Loucy (cell line): ENCODE results near the gene SECISBP2L.
"Not testable (repeated sequence)": the region's sequence is repeated elsewhere in the genome, so short reads cannot be mapped to it uniquely, and the experiment has no call there.

ENCODE experiments used
- H2AFZ ChIP-seq: fragments of 200-600 bp; sonication (generic); 2 replicates; pipeline ENCODE4 v1.6.0; 2016; ENCODE audit warnings: antibody characterized with exemption, mild to moderate bottlenecking, low read length, moderate library complexity
- H3F3A ChIP-seq: fragments of 200-600 bp; 2 replicates; pipeline ENCODE4 v1.6.0; 2016; ENCODE audit warnings: antibody characterized with exemption, low read depth, mild to moderate bottlenecking
- H3K27me3 ChIP-seq: fragments of 200-600 bp; sonication (generic); 2 replicates; pipeline ENCODE4 v1.6.1; 2014; ENCODE audit warnings: low read length, mild to moderate bottlenecking; ENCODE audit not compliant: insufficient read depth, poor library complexity, severe bottlenecking
- H3K36me3 ChIP-seq: fragments of 200-600 bp; sonication (generic); 2 replicates; pipeline ENCODE4 v1.6.1; 2016; ENCODE audit warnings: low read length; ENCODE audit not compliant: insufficient read depth
- H3K4me1 ChIP-seq: fragments of 200-600 bp; sonication (generic); 2 replicates; pipeline ENCODE4 v1.5.1; 2014; ENCODE audit warnings: low read length, mild to moderate bottlenecking; ENCODE audit not compliant: insufficient read depth, poor library complexity, severe bottlenecking
- H3K4me2 ChIP-seq: fragments of 200-600 bp; sonication (generic); 2 replicates; pipeline ENCODE4 v1.6.0; 2014; ENCODE audit warnings: antibody characterized with exemption, low read length, low read depth, mild to moderate bottlenecking; ENCODE audit not compliant: poor library complexity, severe bottlenecking
- H3K4me3 ChIP-seq: fragments of 200-600 bp; sonication (generic); 2 replicates; pipeline ENCODE4 v1.5.1; 2014; ENCODE audit warnings: low read length, mild to moderate bottlenecking, mixed read lengths; ENCODE audit not compliant: poor library complexity, severe bottlenecking
- H3K79me2 ChIP-seq: fragments of 200-600 bp; sonication (generic); 2 replicates; pipeline ENCODE4 v1.6.1; 2014; ENCODE audit warnings: low read length; ENCODE audit not compliant: insufficient read depth
- H3K9ac ChIP-seq: fragments of 200-600 bp; sonication (generic); 2 replicates; pipeline ENCODE4 v1.6.0; 2014; ENCODE audit warnings: mild to moderate bottlenecking, low read depth, low read length, moderate library complexity; ENCODE audit not compliant: poor library complexity, severe bottlenecking
- H3K9me2 ChIP-seq: fragments of 200-600 bp; sonication (generic); replicated peaks from 2 replicates; pipeline ENCODE4 v1.6.1; 2016; ENCODE audit warnings: low read depth, low read length, mixed read lengths
- H3K9me3 ChIP-seq: fragments of 200-600 bp; sonication (generic); 2 replicates; pipeline ENCODE4 v1.6.1; 2014; ENCODE audit warnings: mild to moderate bottlenecking, antibody characterized with exemption, low read length, low read depth; ENCODE audit not compliant: insufficient read depth
- H4K20me1 ChIP-seq: fragments of 200-600 bp; sonication (generic); 2 replicates; pipeline ENCODE4 v1.6.0; 2014; ENCODE audit warnings: antibody characterized with exemption, low read length, mild to moderate bottlenecking; ENCODE audit not compliant: insufficient read depth, poor library complexity, severe bottlenecking
- EZH2phosphoT487 ChIP-seq: fragments of 200-600 bp; IDR thresholded peaks from 2 replicates; pipeline ENCODE4 v1.6.1; 2018; ENCODE audit warnings: antibody characterized with exemption, mild to moderate bottlenecking, moderate library complexity, borderline replicate concordance
- TF ChIP-seq, protein P1 (sequence below): fragments of 200-600 bp; sonication (generic); conservative IDR thresholded peaks from 2 replicates; pipeline ENCODE4 v1.5.1; 2014; ENCODE audit warnings: mild to moderate bottlenecking, antibody characterized with exemption, low read length

Gene SECISBP2L

GRCh38 chr15:49079340-49080039 lies 33.2 kb upstream of the SECISBP2L start:
- H3K4me2 ChIP-seq = no peak overlapping the region
- TF ChIP-seq EZH2phosphoT487 = no peak
- TF ChIP-seq, protein P1, sequence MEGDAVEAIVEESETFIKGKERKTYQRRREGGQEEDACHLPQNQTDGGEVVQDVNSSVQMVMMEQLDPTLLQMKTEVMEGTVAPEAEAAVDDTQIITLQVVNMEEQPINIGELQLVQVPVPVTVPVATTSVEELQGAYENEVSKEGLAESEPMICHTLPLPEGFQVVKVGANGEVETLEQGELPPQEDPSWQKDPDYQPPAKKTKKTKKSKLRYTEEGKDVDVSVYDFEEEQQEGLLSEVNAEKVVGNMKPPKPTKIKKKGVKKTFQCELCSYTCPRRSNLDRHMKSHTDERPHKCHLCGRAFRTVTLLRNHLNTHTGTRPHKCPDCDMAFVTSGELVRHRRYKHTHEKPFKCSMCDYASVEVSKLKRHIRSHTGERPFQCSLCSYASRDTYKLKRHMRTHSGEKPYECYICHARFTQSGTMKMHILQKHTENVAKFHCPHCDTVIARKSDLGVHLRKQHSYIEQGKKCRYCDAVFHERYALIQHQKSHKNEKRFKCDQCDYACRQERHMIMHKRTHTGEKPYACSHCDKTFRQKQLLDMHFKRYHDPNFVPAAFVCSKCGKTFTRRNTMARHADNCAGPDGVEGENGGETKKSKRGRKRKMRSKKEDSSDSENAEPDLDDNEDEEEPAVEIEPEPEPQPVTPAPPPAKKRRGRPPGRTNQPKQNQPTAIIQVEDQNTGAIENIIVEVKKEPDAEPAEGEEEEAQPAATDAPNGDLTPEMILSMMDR = no peak
- H3K4me1 ChIP-seq = no peaks in the 10 kb centered on the region
- no peak overlapping the region for H2AFZ ChIP-seq
- H3K4me3 ChIP-seq = no peak overlapping the region
- H3K9me2 ChIP-seq = no peaks in the 10 kb centered on the region
- no peaks in the 10 kb centered on the region for H3K79me2 ChIP-seq
- no peaks in the 10 kb centered on the region for H3F3A ChIP-seq
- no peaks in the 10 kb centered on the region for H3K9me3 ChIP-seq
- no peaks in the 10 kb centered on the region for H3K36me3 ChIP-seq
- no peak overlapping the region for H3K9ac ChIP-seq
- H4K20me1 ChIP-seq = no peaks in the 10 kb centered on the region
- no peaks in the 10 kb centered on the region for H3K27me3 ChIP-seq

- Histone ChIP-seq H4K20me1 (no peaks in the 10 kb centered on the region), H2AFZ (no peak overlapping the region), H3K4me2 (no peak overlapping the region), H3K27me3 (no peaks in the 10 kb centered on the region), H3F3A (no peaks in the 10 kb centered on the region), H3K4me1 (no peaks in the 10 kb centered on the region), H3K36me3 (no peaks in the 10 kb centered on the region), H3K4me3 (no peak overlapping the region), H3K9me3 (no peaks in the 10 kb centered on the region), H3K79me2 (no peaks in the 10 kb centered on the region), H3K9me2 (no peaks in the 10 kb centered on the region), H3K9ac (no peak overlapping the region)
- no peak for TF ChIP-seq EZH2phosphoT487
- TF ChIP-seq, protein P1 = no peak
These were observed 29.6 kb upstream of the SECISBP2L start for GRCh38 chr15:49075881-49076280.

- not testable (repeated sequence) for H3K27me3 ChIP-seq, H3K36me3 ChIP-seq
These were observed 28.5 kb upstream of the SECISBP2L start for GRCh38 chr15:49074589-49075287.

GRCh38 chr15:49066372-49066771 lies 20.1 kb upstream of the SECISBP2L start:
- H3K79me2 ChIP-seq = no peaks in the 10 kb centered on the region
- H3K9me2 ChIP-seq = no peaks in the 10 kb centered on the region
- no peak overlapping the region for H3K9ac ChIP-seq
- no peaks in the 10 kb centered on the region for H3F3A ChIP-seq
- H3K4me3 ChIP-seq = no peak overlapping the region
- no peak overlapping the region for H3K4me2 ChIP-seq
- H3K9me3 ChIP-seq = no peaks in the 10 kb centered on the region
- H3K27me3 ChIP-seq = no peaks in the 10 kb centered on the region
- TF ChIP-seq, protein P1 = no peak
- TF ChIP-seq EZH2phosphoT487 = no peak
- no peaks in the 10 kb centered on the region for H4K20me1 ChIP-seq
- H3K36me3 ChIP-seq = no peaks in the 10 kb centered on the region
- H3K4me1 ChIP-seq = no peaks in the 10 kb centered on the region
- no peak overlapping the region for H2AFZ ChIP-seq

More at GRCh38 chr15:49074589-49075287, 28.5 kb upstream of the SECISBP2L start:
- not testable (repeated sequence) for H3K9ac ChIP-seq, H4K20me1 ChIP-seq, H3K9me3 ChIP-seq, H3K79me2 ChIP-seq, H3K4me2 ChIP-seq, H3K4me3 ChIP-seq, H3F3A ChIP-seq, H3K4me1 ChIP-seq, H3K9me2 ChIP-seq, H2AFZ ChIP-seq
